Measurements from ENCODE around the gene PRR12.

GRCh38 chr19:49552749-49553148, 38.2 kb upstream of the PRR12 start:
- TF ChIP-seq CTCF (conservative IDR thresholded peaks at IDR 0.05) (no peak), EZH2 (IDR thresholded peaks at IDR 0.05; ENCODE audit: low read depth) (no peak)

All from PC-9 (cell line).